Neural progenitor cell (in vitro differentiated cells): ENCODE measurements around the gene NDUFAF8. TPM values are rescaled to one million over a fixed set of nuclear protein-coding genes. Genes with fewer than 3 reads are reported as not detected.

Experiments used
- DNase-seq: peaks from one replicate; pipeline ENCODE4 v3.0.0-alpha.2; 2016; ENCODE audit warnings: low spot score
- H2AFZ ChIP-seq: fragments of 200-600 bp; sonication (generic); replicated peaks from 2 replicates; pipeline ENCODE4 v1.6.1; 2016; ENCODE audit warnings: antibody characterized with exemption
- H3F3A ChIP-seq: fragments of 200-600 bp; sonication (generic); 2 replicates; pipeline ENCODE4 v1.6.1; 2016; ENCODE audit warnings: antibody characterized with exemption, low read depth
- H3K27ac ChIP-seq: fragments of 200-600 bp; sonication (generic); 2 replicates; pipeline ENCODE4 v1.5.1; 2016; ENCODE audit warnings: mild to moderate bottlenecking
- H3K27me3 ChIP-seq: fragments of 200-600 bp; sonication (generic); 2 replicates; pipeline ENCODE4 v1.6.1; 2016; ENCODE audit warnings: mild to moderate bottlenecking, moderate library complexity
- H3K36me3 ChIP-seq: fragments of 200-600 bp; sonication (generic); 2 replicates; pipeline ENCODE4 v1.5.1; 2016
- H3K4me1 ChIP-seq: fragments of 200-600 bp; sonication (generic); 2 replicates; pipeline ENCODE4 v1.6.1; 2016; ENCODE audit warnings: mixed run types
- H3K4me2 ChIP-seq: fragments of 200-600 bp; sonication (generic); 2 replicates; pipeline ENCODE4 v1.6.1; 2016
- H3K4me3 ChIP-seq: fragments of 200-600 bp; sonication (generic); 2 replicates; pipeline ENCODE4 v1.5.1; 2016
- H3K79me2 ChIP-seq: fragments of 200-600 bp; sonication (generic); 2 replicates; pipeline ENCODE4 v1.6.1; 2016; ENCODE audit warnings: low read depth
- H3K9ac ChIP-seq: fragments of 200-600 bp; sonication (generic); 2 replicates; pipeline ENCODE4 v1.6.1; 2016
- H3K9me3 ChIP-seq: fragments of 200-600 bp; sonication (generic); 2 replicates; pipeline ENCODE4 v1.5.1; 2016; ENCODE audit warnings: low read depth
- H4K20me1 ChIP-seq: fragments of 200-600 bp; sonication (generic); 2 replicates; pipeline ENCODE4 v1.6.1; 2016; ENCODE audit warnings: low read depth
- H3K27ac Mint-ChIP-seq: 3 replicates; pipeline ENCODE4 v1.8.0; 2021; ENCODE audit warnings: mixed read lengths
- H3K27me3 Mint-ChIP-seq: 2 replicates; pipeline ENCODE4 v1.8.0; 2022; ENCODE audit warnings: low read depth, mild to moderate bottlenecking, inconsistent platforms, moderate library complexity, mixed read lengths; ENCODE audit not compliant: insufficient read depth
- H3K36me3 Mint-ChIP-seq: 3 replicates; pipeline ENCODE4 v1.8.0; 2021; ENCODE audit warnings: mixed read lengths
- H3K4me1 Mint-ChIP-seq: 3 replicates; pipeline ENCODE4 v1.8.0; 2021; ENCODE audit warnings: mixed read lengths
- H3K4me3 Mint-ChIP-seq: 3 replicates; pipeline ENCODE4 v1.8.0; 2021; ENCODE audit warnings: mild to moderate bottlenecking, moderate library complexity, mixed read lengths
- H3K9me3 Mint-ChIP-seq: 3 replicates; pipeline ENCODE4 v1.8.0; 2020; ENCODE audit warnings: mixed read lengths
- CTCF ChIP-seq: fragments of 200-600 bp; sonication (generic); IDR thresholded peaks from 2 replicates; pipeline ENCODE4 v1.5.1; 2017; ENCODE audit warnings: antibody characterized with exemption, mild to moderate bottlenecking
- EZH2 ChIP-seq: fragments of 200-600 bp; sonication (generic); IDR thresholded peaks from 2 replicates; pipeline ENCODE4 v1.6.1; 2017; ENCODE audit warnings: antibody characterized with exemption, mild to moderate bottlenecking, moderate library complexity
- EZH2phosphoT487 ChIP-seq: fragments of 200-600 bp; sonication (generic); IDR thresholded peaks from 2 replicates; pipeline ENCODE4 v1.6.1; 2017; ENCODE audit warnings: antibody characterized with exemption
- total RNA-seq: library from RNA; depleted of rRNA; stranded (reverse); fragments of >200 nt; gene quantifications from 2 replicates; pipeline ENCODE4 v1.2.3, GENCODE V29; 2015; ENCODE audit warnings: low replicate concordance

Gene NDUFAF8
- total RNA-seq, 1 donor from 2014 or later = 34.7 TPM

- no peak overlapping the region for H3K9ac ChIP-seq
- Mint-ChIP-seq H3K36me3 (peaks cover 6% of the 10 kb centered on the region), H3K4me1 (no peaks in the 10 kb centered on the region), H3K27ac (no peak overlapping the region), H3K4me3 (no peak overlapping the region), H3K27me3 (peaks cover 4% of the 10 kb centered on the region), H3K9me3 (no peaks in the 10 kb centered on the region)
- H3K79me2 ChIP-seq = no peaks in the 10 kb centered on the region
- H3K4me2 ChIP-seq = no peak overlapping the region
- no peaks in the 10 kb centered on the region for H3K27me3 ChIP-seq
- no peaks in the 10 kb centered on the region for H3K36me3 ChIP-seq
- no peaks in the 10 kb centered on the region for H3K4me1 ChIP-seq
- DNase-seq = no peak
- H3K9me3 ChIP-seq = no peaks in the 10 kb centered on the region
- no peak overlapping the region for H2AFZ ChIP-seq
- no peaks in the 10 kb centered on the region for H3F3A ChIP-seq
- H4K20me1 ChIP-seq = peaks cover 3% of the 10 kb centered on the region
- no peak for TF ChIP-seq CTCF
- TF ChIP-seq EZH2 = no peak
- TF ChIP-seq EZH2phosphoT487 = no peak
- H3K27ac ChIP-seq = no peak overlapping the region
- H3K4me3 ChIP-seq = no peak overlapping the region
Measured at GRCh38 chr17:81277946-81278693, 39.0 kb downstream of the NDUFAF8 start.

DNA sequence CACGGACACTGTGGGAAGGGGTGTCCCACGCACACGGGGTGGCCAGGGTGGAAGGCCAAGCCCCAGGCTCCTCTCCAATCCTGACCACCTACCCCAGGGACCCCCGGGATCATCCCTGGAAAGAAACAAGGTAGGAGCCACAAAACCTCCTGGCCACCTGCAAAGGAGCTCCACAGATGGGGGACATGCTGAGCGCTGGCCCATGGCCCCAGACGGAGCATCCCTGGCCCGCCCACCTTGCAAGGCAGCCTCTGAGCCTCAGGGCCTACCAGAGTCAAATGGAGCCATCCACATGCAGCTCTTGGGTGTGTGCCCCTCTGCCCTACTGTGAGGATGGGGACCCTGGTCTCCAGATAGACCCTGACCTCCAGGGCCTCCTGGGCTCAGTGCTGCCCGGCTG is 39.7 kb downstream of the NDUFAF8 start:
- DNase-seq = no peak
- no peak overlapping the region for H2AFZ ChIP-seq

GRCh38 chr17:81279278-81280275 is 40.5 kb downstream of the NDUFAF8 start:
- no peak for TF ChIP-seq EZH2
- no peak for TF ChIP-seq CTCF
- TF ChIP-seq EZH2phosphoT487 = no peak
- Histone ChIP-seq H3K9me3 (no peaks in the 10 kb centered on the region), H3K4me2 (no peak overlapping the region), H3K9ac (no peak overlapping the region), H3K27me3 (no peaks in the 10 kb centered on the region), H3K79me2 (no peaks in the 10 kb centered on the region), H3K27ac (no peak overlapping the region), H3K4me3 (no peak overlapping the region), H2AFZ (no peak overlapping the region), H3F3A (no peaks in the 10 kb centered on the region), H3K36me3 (no peaks in the 10 kb centered on the region), H4K20me1 (peaks cover 3% of the 10 kb centered on the region), H3K4me1 (peaks cover under 1% of the 10 kb centered on the region)
- Mint-ChIP-seq H3K4me3 (no peak overlapping the region), H3K9me3 (no peaks in the 10 kb centered on the region), H3K36me3 (peaks cover 6% of the 10 kb centered on the region), H3K27me3 (peaks cover 4% of the 10 kb centered on the region), H3K27ac (no peak overlapping the region), H3K4me1 (peaks cover 2% of the 10 kb centered on the region)
- DNase-seq = no peak

More for the DNA sequence above, 39.7 kb downstream of the NDUFAF8 start:
- Histone ChIP-seq H3K4me1 (no peaks in the 10 kb centered on the region), H3F3A (no peaks in the 10 kb centered on the region), H3K4me2 (no peak overlapping the region), H3K79me2 (no peaks in the 10 kb centered on the region), H3K36me3 (no peaks in the 10 kb centered on the region), H3K9ac (no peak overlapping the region), H3K27me3 (no peaks in the 10 kb centered on the region), H3K4me3 (no peak overlapping the region), H3K9me3 (no peaks in the 10 kb centered on the region), H4K20me1 (peaks cover 3% of the 10 kb centered on the region), H3K27ac (no peak overlapping the region)
- H3K27me3 Mint-ChIP-seq = peaks cover 4% of the 10 kb centered on the region
- H3K4me1 Mint-ChIP-seq = no peaks in the 10 kb centered on the region
- H3K27ac Mint-ChIP-seq = no peak overlapping the region
- no peak overlapping the region for H3K4me3 Mint-ChIP-seq
- TF ChIP-seq EZH2phosphoT487 (no peak), CTCF (no peak), EZH2 (no peak)
- no peaks in the 10 kb centered on the region for H3K9me3 Mint-ChIP-seq
- peaks cover 6% of the 10 kb centered on the region for H3K36me3 Mint-ChIP-seq
